K562 (cell line): ENCODE data around the gene UTP4. TPM values are rescaled to one million over a fixed set of nuclear protein-coding genes. Genes with fewer than 3 reads are reported as not detected.

Experiments
- HES1 ChIP-seq: fragments of 450-650 bp; IDR thresholded peaks from 2 replicates; pipeline ENCODE4 v1.6.1; 2016; ENCODE audit warnings: low read depth, mild to moderate bottlenecking, moderate library complexity
- KLF13 ChIP-seq: fragments of 450-650 bp; IDR thresholded peaks from 2 replicates; pipeline ENCODE4 v1.6.1; 2016; ENCODE audit warnings: missing genetic modification characterization, low read depth, mild to moderate bottlenecking, missing compliant biosample characterization, moderate library complexity, borderline replicate concordance
- NCOA2 ChIP-seq, 2 experiments: fragments of 450-650 bp; IDR thresholded peaks; 2 replicates each; pipeline ENCODE4 v1.6.1; 2018; ENCODE audit warnings: mild to moderate bottlenecking in 2 of 2, moderate library complexity in 1 of 2; ENCODE audit not compliant: partially characterized antibody in 2 of 2
- NCOR1 ChIP-seq: fragments of 450-650 bp; IDR thresholded peaks from 2 replicates; pipeline ENCODE4 v1.6.1; 2016; ENCODE audit warnings: mild to moderate bottlenecking, moderate library complexity
- TOE1 ChIP-seq, 2 experiments: fragments of 450-650 bp in 1 of 2; sonication (generic) in 1 of 2; formaldehyde crosslinking in 1 of 2; IDR thresholded peaks; 2 replicates each; pipeline versions ENCODE4 v1.7.1 to v1.8.0; 2016 to 2022; ENCODE audit warnings: borderline replicate concordance in 2 of 2, mild to moderate bottlenecking in 2 of 2, antibody characterized with exemption in 1 of 2, inconsistent platforms in 1 of 2, low read depth in 1 of 2, missing genetic modification reagents in 1 of 2, moderate library complexity in 1 of 2
- XRCC5 ChIP-seq: fragments of 200-400 bp; formaldehyde crosslinking; IDR thresholded peaks from 2 replicates; pipeline ENCODE4 v1.6.1; 2017; ENCODE audit warnings: low read depth, mild to moderate bottlenecking, low read length
- YY1 ChIP-seq, 3 experiments: IDR thresholded peaks; 2 replicates each; pipeline ENCODE4 v1.6.1; 2011; ENCODE audit warnings: low read length in 2 of 3, mild to moderate bottlenecking in 2 of 3, moderate library complexity in 2 of 3, borderline replicate concordance in 1 of 3, control low read depth in 1 of 3, low read depth in 1 of 3; ENCODE audit not compliant: insufficient read depth in 3 of 3, insufficient replicate concordance in 2 of 3, control insufficient read depth in 1 of 3, insufficient read length in 1 of 3; ENCODE audit errors: extremely low read depth in 1 of 3
- ZBTB1 ChIP-seq: sonication (generic); formaldehyde crosslinking; IDR thresholded peaks from 2 replicates; pipeline ENCODE4 v1.8.1; 2023; ENCODE audit warnings: missing genetic modification reagents, low read depth, mild to moderate bottlenecking, borderline replicate concordance
- ZFP1 ChIP-seq: fragments of 450-650 bp; formaldehyde crosslinking; IDR thresholded peaks from 2 replicates; pipeline ENCODE4 v1.4.0; 2020; ENCODE audit warnings: mild to moderate bottlenecking, mixed read lengths
- ZNF143 ChIP-seq: sonication (generic); formaldehyde crosslinking; IDR thresholded peaks from 2 replicates; pipeline ENCODE4 v1.9.0; 2022; ENCODE audit warnings: mild to moderate bottlenecking, missing genetic modification reagents
- ZNF165 ChIP-seq: fragments of 250-450 bp; sonication (Bioruptor Pico); IDR thresholded peaks from 2 replicates; pipeline ENCODE4 v1.4.0; 2020; ENCODE audit warnings: borderline replicate concordance
- ZNF282 ChIP-seq: sonication (generic); formaldehyde crosslinking; IDR thresholded peaks from 2 replicates; pipeline ENCODE4 v1.8.1; 2023; ENCODE audit warnings: missing genetic modification reagents
- ZNF644 ChIP-seq: fragments of 200-800 bp; sonication (Bioruptor generic); IDR thresholded peaks from 2 replicates; pipeline ENCODE4 v1.6.1; 2016; ENCODE audit warnings: low read depth, missing genetic modification characterization, missing compliant biosample characterization
- ZNF695 ChIP-seq: fragments of 450-650 bp; formaldehyde crosslinking; IDR thresholded peaks from 2 replicates; pipeline ENCODE4 v1.4.0; 2020; ENCODE audit warnings: mild to moderate bottlenecking, moderate library complexity
- polyA plus RNA-seq, 8 experiments: library from polyadenylated mRNA; depleted of rRNA in 4 of 8; stranded (reverse) in 5 of 8; unstranded in 3 of 8; fragments of >200 nt; fragmentation: Nextera tagmentation in 2 of 8; fragmentation: Illumina TruSeq in 1 of 8; extraction: Ambion mirVana in 2 of 8; extraction: Trizol in 1 of 8; gene quantifications; 2 replicates each; pipeline versions ENCODE4 v1.2.1 to v1.2.3, GENCODE V29; 2011 to 2014; ENCODE audit warnings: inconsistent platforms in 1 of 8, missing spikeins in 1 of 8
- total RNA-seq, 7 experiments: library from RNA; depleted of rRNA in 6 of 7; stranded (reverse); fragments of >200 nt in 6 of 7; fragmentation: Illumina TruSeq in 2 of 7; extraction: Trizol in 2 of 7; gene quantifications; 2 replicates each; pipeline versions ENCODE4 v1.2.1 to v1.2.3, GENCODE V29; 2011 to 2021; ENCODE audit warnings: low replicate concordance in 1 of 7
- TF ChIP-seq, protein P1 (sequence below), 2 experiments: fragments of 450-650 bp; formaldehyde crosslinking in 1 of 2; IDR thresholded peaks; 2 replicates each; pipeline versions ENCODE4 v1.4.0 to v1.6.1; 2014 to 2020; ENCODE audit warnings: mild to moderate bottlenecking in 2 of 2, borderline replicate concordance in 1 of 2, low read depth in 1 of 2

UTP4 gene
- total and polyA plus RNA-seq, 9 of the 15 experiments (the other 6 are each of a cell fraction or from before 2014, with no cell fraction given) = 46.1 to 203 (median 145) TPM

- no peak for TF ChIP-seq YY1 (IDR thresholded peaks at IDR 0.05; ENCODE audit: borderline replicate concordance in 1 of 3, control insufficient read depth in 1 of 3, extremely low read depth in 1 of 3, insufficient read depth in 3 of 3, insufficient read length in 1 of 3, insufficient replicate concordance in 2 of 3, low read depth in 1 of 3, low read length in 2 of 3)
- TF ChIP-seq ZNF165 (CRISPR knock-in tag) = no peak
- no peak for TF ChIP-seq ZNF644 (tag)
- TF ChIP-seq ZNF282 (CRISPR knock-in tag) = no peak
- TF ChIP-seq NCOA2 (IDR thresholded peaks at IDR 0.05; ENCODE audit: partially characterized antibody in 2 of 2) = no peak
- TF ChIP-seq NCOR1 = peak; percentile 26; the same call in 1 of the 2 replicates
- TF ChIP-seq XRCC5 = no peak
- no peak for TF ChIP-seq ZBTB1 (CRISPR knock-in tag)
- no peak for TF ChIP-seq ZFP1 (CRISPR knock-in tag)
- no peak for TF ChIP-seq ZNF695 (CRISPR knock-in tag)
- TF ChIP-seq KLF13 (tag) = no peak
- no peak for TF ChIP-seq TOE1 (IDR thresholded peaks at IDR 0.05; ENCODE audit: borderline replicate concordance)
- TF ChIP-seq TOE1 (CRISPR knock-in tag; IDR thresholded peaks at IDR 0.05; ENCODE audit: borderline replicate concordance, low read depth) = no peak
- TF ChIP-seq ZNF143 (CRISPR knock-in tag) = no peak
- TF ChIP-seq, protein P1, sequence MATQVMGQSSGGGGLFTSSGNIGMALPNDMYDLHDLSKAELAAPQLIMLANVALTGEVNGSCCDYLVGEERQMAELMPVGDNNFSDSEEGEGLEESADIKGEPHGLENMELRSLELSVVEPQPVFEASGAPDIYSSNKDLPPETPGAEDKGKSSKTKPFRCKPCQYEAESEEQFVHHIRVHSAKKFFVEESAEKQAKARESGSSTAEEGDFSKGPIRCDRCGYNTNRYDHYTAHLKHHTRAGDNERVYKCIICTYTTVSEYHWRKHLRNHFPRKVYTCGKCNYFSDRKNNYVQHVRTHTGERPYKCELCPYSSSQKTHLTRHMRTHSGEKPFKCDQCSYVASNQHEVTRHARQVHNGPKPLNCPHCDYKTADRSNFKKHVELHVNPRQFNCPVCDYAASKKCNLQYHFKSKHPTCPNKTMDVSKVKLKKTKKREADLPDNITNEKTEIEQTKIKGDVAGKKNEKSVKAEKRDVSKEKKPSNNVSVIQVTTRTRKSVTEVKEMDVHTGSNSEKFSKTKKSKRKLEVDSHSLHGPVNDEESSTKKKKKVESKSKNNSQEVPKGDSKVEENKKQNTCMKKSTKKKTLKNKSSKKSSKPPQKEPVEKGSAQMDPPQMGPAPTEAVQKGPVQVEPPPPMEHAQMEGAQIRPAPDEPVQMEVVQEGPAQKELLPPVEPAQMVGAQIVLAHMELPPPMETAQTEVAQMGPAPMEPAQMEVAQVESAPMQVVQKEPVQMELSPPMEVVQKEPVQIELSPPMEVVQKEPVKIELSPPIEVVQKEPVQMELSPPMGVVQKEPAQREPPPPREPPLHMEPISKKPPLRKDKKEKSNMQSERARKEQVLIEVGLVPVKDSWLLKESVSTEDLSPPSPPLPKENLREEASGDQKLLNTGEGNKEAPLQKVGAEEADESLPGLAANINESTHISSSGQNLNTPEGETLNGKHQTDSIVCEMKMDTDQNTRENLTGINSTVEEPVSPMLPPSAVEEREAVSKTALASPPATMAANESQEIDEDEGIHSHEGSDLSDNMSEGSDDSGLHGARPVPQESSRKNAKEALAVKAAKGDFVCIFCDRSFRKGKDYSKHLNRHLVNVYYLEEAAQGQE (IDR thresholded peaks at IDR 0.05; ENCODE audit: borderline replicate concordance) = no peak
- TF ChIP-seq, protein P1 (CRISPR knock-in tag; IDR thresholded peaks at IDR 0.05; ENCODE audit: low read depth) = no peak
- 0 out of 2 replicates have a peak, but pooled peaks have one; percentile 19 for TF ChIP-seq HES1
Measured at GRCh38 chr16:69217433-69217832, 85.0 kb downstream of the UTP4 start (continued).
